ENCODE measurements around the gene ACBD7. TPM values are rescaled to one million over a fixed set of nuclear protein-coding genes. Genes with fewer than 3 reads are reported as not detected.

Gene ACBD7
- total RNA-seq, 2 experiments from 2014 or later, result 0.19 to 0.47 TPM

DNA sequence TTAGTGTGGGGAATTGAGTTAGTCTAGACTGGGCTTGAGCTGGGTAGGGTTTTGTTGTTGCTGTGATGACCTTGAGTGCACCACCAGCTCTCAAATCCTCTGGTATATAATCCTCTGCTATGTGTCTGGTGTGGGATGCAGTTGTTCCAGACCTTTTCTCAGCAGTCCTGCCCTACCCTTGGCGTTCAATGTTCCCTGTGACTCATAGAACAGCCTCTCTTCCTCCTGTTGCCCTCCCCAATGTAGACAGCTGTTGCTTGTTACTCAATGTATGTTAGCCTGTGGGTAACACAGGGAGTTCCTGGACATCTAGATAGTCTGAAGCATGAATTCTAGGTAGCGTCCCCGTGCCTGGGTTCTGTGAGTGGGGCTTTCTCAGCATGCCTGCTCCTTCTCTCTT is 19.8 kb downstream of the ACBD7 start:
- Mint-ChIP-seq H3K36me3 (ENCODE audit: low read depth) (no peaks in the 10 kb centered on the region), H3K4me3 (no peak overlapping the region), H3K9me3 (peaks cover 3% of the 10 kb centered on the region), H3K27me3 (peaks cover 6% of the 10 kb centered on the region), H3K4me1 (ENCODE audit: low read depth) (no peaks in the 10 kb centered on the region), H3K27ac (no peak overlapping the region)
- Histone ChIP-seq H3K36me3 (ENCODE audit: insufficient read depth, low read length) (no peaks in the 10 kb centered on the region), H3K27me3 (ENCODE audit: control insufficient read depth in 1 of 2, insufficient read depth in 2 of 2, low read length in 2 of 2) (no peaks in the 10 kb centered on the region), H3K9me3 (ENCODE audit: control insufficient read depth in 1 of 2, insufficient read depth in 1 of 2, low read length in 2 of 2) (no peaks in the 10 kb centered on the region), H3K4me1 (ENCODE audit: insufficient read depth, low read length) (no peaks in the 10 kb centered on the region), H3K4me3 (ENCODE audit: low read length) (no peak overlapping the region), H3K27ac (ENCODE audit: low read depth in 1 of 2, low read length in 2 of 2) (no peak overlapping the region)
- intact Hi-C loops (cut with DNase I, micrococcal nuclease), result no loop called here
- DNase-seq (no peak), ATAC-seq (ENCODE audit: poor library complexity) (no peak)
- CTCF ChIA-PET, result no interaction called here
- TF ChIP-seq, protein P1, sequence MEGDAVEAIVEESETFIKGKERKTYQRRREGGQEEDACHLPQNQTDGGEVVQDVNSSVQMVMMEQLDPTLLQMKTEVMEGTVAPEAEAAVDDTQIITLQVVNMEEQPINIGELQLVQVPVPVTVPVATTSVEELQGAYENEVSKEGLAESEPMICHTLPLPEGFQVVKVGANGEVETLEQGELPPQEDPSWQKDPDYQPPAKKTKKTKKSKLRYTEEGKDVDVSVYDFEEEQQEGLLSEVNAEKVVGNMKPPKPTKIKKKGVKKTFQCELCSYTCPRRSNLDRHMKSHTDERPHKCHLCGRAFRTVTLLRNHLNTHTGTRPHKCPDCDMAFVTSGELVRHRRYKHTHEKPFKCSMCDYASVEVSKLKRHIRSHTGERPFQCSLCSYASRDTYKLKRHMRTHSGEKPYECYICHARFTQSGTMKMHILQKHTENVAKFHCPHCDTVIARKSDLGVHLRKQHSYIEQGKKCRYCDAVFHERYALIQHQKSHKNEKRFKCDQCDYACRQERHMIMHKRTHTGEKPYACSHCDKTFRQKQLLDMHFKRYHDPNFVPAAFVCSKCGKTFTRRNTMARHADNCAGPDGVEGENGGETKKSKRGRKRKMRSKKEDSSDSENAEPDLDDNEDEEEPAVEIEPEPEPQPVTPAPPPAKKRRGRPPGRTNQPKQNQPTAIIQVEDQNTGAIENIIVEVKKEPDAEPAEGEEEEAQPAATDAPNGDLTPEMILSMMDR (IDR thresholded peaks at IDR 0.05), result no peak
- POLR2A ChIA-PET, result no interaction called here

DNA sequence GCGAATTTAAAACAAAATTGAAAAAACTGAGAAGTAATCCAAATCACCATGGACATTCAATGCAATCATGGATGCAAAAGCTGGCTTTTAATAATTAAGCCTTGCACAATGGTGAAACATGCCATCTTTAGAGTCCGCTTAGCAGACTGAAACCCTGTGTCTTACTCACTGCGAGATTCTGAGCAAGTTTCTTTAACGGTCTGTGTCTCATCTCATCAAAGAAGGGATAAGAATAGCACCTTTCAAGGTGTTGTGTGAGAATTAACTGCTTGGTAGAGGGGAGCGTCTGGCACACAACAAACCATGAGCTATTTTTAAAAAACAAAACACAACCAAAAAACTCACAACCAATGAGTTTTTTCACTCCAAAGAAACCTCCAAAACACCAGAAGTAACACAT is 21.4 kb downstream of the ACBD7 start:
- H3K4me3 Mint-ChIP-seq, result no peak overlapping the region

DNA sequence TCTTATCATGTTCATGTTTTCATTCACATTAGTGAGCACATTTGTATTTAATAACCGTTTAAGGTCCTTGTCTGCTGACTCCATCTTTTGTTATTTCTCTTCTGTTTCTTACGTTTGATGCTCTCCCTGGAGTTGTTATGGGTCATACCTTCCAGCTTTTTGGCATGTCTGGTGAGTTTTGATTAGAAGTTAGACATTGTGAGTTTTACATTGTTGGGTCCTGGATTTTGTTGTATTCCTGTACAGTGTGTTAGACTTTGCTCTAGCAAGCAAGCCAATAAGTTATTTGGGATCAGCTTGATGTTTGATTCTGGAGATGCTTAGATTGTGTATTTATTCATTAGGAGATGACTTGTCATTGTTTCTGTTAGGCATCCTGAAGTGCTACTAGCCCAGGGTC is 27.9 kb downstream of the ACBD7 start:
- TF ChIP-seq, protein P1 (IDR thresholded peaks at IDR 0.05), result no peak
- CTCF ChIA-PET, result no interaction called here
- DNase-seq, result no peak
- no peak overlapping the region for H3K4me3 Mint-ChIP-seq
- Histone ChIP-seq H3K27me3 (ENCODE audit: control insufficient read depth in 1 of 2, insufficient read depth in 2 of 2, low read length in 2 of 2) (no peaks in the 10 kb centered on the region), H3K27ac (ENCODE audit: low read depth in 1 of 2, low read length in 2 of 2) (no peak overlapping the region), H3K4me1 (ENCODE audit: insufficient read depth, low read length) (no peaks in the 10 kb centered on the region), H3K4me3 (ENCODE audit: low read length) (no peak overlapping the region), H3K9me3 (ENCODE audit: control insufficient read depth in 1 of 2, insufficient read depth in 1 of 2, low read length in 2 of 2) (peaks cover 4 to 11% of the 10 kb centered on the region in 2 experiments), H3K36me3 (ENCODE audit: insufficient read depth, low read length) (no peaks in the 10 kb centered on the region)
- intact Hi-C loops (cut with DNase I, micrococcal nuclease), result no loop called here
- H3K9me3 Mint-ChIP-seq, result peaks cover 11% of the 10 kb centered on the region
- H3K36me3 Mint-ChIP-seq (ENCODE audit: low read depth), result no peaks in the 10 kb centered on the region
- H3K27me3 Mint-ChIP-seq, result peaks cover 12% of the 10 kb centered on the region
- no peak overlapping the region for H3K27ac Mint-ChIP-seq
- H3K4me1 Mint-ChIP-seq (ENCODE audit: low read depth), result no peaks in the 10 kb centered on the region
- ATAC-seq (ENCODE audit: poor library complexity), result no peak
- POLR2A ChIA-PET, result no interaction called here

More for the DNA sequence above, 21.4 kb downstream of the ACBD7 start:
- TF ChIP-seq, protein P1 (IDR thresholded peaks at IDR 0.05), result no peak
- peaks cover 6% of the 10 kb centered on the region for H3K27me3 Mint-ChIP-seq
- H3K27ac Mint-ChIP-seq, result no peak overlapping the region
- ChIA-PET CTCF (no interaction called here), POLR2A (no interaction called here)
- Histone ChIP-seq H3K27ac (ENCODE audit: low read depth in 1 of 2, low read length in 2 of 2) (no peak overlapping the region), H3K9me3 (ENCODE audit: control insufficient read depth in 1 of 2, insufficient read depth in 1 of 2, low read length in 2 of 2) (no peaks in the 10 kb centered on the region), H3K36me3 (ENCODE audit: insufficient read depth, low read length) (no peaks in the 10 kb centered on the region), H3K27me3 (ENCODE audit: control insufficient read depth in 1 of 2, insufficient read depth in 2 of 2, low read length in 2 of 2) (no peaks in the 10 kb centered on the region), H3K4me1 (ENCODE audit: insufficient read depth, low read length) (no peaks in the 10 kb centered on the region), H3K4me3 (ENCODE audit: low read length) (no peak overlapping the region)
- intact Hi-C loops (cut with DNase I, micrococcal nuclease), result no loop called here
- DNase-seq (no peak), ATAC-seq (ENCODE audit: poor library complexity) (no peak)
- no peaks in the 10 kb centered on the region for H3K4me1 Mint-ChIP-seq (ENCODE audit: low read depth)
- no peaks in the 10 kb centered on the region for H3K36me3 Mint-ChIP-seq (ENCODE audit: low read depth)
- H3K9me3 Mint-ChIP-seq, result peaks cover 3% of the 10 kb centered on the region
